22Rv1 (cell line): Measurements from ENCODE around the gene PROX1.

ENCODE experiments used
- ZFX ChIP-seq: fragments of 450-650 bp; IDR thresholded peaks from 2 replicates; pipeline ENCODE4 v1.6.1; 2017; ENCODE audit warnings: antibody characterized with exemption, borderline replicate concordance
- TF ChIP-seq, protein P1 (sequence below): fragments of 450-650 bp; IDR thresholded peaks from 2 replicates; pipeline ENCODE4 v1.5.1; 2017; ENCODE audit warnings: mild to moderate bottlenecking

DNA sequence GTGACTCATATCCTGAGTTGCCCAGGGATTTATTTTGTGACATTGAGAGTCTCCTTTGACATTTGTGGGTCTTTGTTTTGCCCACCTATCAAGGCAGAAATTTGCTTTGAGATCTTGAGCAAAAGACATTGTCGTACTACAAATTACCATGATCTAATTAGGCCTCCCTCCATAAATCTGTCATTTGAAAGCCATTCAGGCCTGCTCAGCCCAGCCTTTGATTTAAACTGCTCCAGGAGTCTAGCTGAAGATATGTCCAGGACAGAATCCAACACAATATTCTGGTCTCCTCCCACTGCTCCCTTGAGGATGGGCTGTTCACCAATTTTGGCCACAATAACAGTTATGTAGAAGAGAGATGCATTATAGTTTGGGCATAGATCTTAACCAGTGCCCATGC lies 86.7 kb downstream of the PROX1 start:
- TF ChIP-seq, protein P1, sequence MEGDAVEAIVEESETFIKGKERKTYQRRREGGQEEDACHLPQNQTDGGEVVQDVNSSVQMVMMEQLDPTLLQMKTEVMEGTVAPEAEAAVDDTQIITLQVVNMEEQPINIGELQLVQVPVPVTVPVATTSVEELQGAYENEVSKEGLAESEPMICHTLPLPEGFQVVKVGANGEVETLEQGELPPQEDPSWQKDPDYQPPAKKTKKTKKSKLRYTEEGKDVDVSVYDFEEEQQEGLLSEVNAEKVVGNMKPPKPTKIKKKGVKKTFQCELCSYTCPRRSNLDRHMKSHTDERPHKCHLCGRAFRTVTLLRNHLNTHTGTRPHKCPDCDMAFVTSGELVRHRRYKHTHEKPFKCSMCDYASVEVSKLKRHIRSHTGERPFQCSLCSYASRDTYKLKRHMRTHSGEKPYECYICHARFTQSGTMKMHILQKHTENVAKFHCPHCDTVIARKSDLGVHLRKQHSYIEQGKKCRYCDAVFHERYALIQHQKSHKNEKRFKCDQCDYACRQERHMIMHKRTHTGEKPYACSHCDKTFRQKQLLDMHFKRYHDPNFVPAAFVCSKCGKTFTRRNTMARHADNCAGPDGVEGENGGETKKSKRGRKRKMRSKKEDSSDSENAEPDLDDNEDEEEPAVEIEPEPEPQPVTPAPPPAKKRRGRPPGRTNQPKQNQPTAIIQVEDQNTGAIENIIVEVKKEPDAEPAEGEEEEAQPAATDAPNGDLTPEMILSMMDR, result no peak
- no peak for TF ChIP-seq ZFX
